Hepatocyte (in vitro differentiated cells): ENCODE data around the gene KRT14.

Experiments
- CTCF ChIP-seq: fragments of 200-600 bp; sonication (generic); IDR thresholded peaks from 2 replicates; pipeline ENCODE4 v1.5.1; 2016; ENCODE audit warnings: antibody characterized with exemption, mild to moderate bottlenecking; ENCODE audit not compliant: poor library complexity
- EZH2 ChIP-seq: fragments of 200-600 bp; sonication (generic); IDR thresholded peaks from 2 replicates; pipeline ENCODE4 v1.6.1; 2016; ENCODE audit warnings: antibody characterized with exemption, mild to moderate bottlenecking, borderline replicate concordance

GRCh38 chr17:41625602-41626001 lies 38.9 kb upstream of the KRT14 start:
- TF ChIP-seq CTCF (no peak), EZH2 (no peak)
